Measurements from ENCODE around the gene ZNF436. TPM values are rescaled to one million over a fixed set of nuclear protein-coding genes. Genes with fewer than 3 reads are reported as not detected.

The ZNF436 gene
- total RNA-seq, 1 experiment from 2014 or later = 0.52 TPM

- Histone ChIP-seq H3K9ac (ENCODE audit: extremely low read depth, insufficient read length, low read length) (no peak overlapping the region), H2BK120ac (ENCODE audit: low read depth, low read length, poor library complexity, severe bottlenecking) (no peak overlapping the region), H3K27me3 (ENCODE audit: insufficient read depth, low read length) (peaks cover 45% of the 10 kb centered on the region), H2AK5ac (ENCODE audit: insufficient read length, low read length) (no peak overlapping the region), H3K4me2 (ENCODE audit: insufficient read depth, insufficient read length, low read length) (no peak overlapping the region), H3K18ac (ENCODE audit: insufficient read length, low read depth, low read length) (no peak overlapping the region), H2BK5ac (ENCODE audit: insufficient read length, low read length) (no peak overlapping the region), H2BK12ac (ENCODE audit: insufficient read length, low read depth, low read length) (no peak overlapping the region), H4K8ac (replicated peaks; ENCODE audit: insufficient read length, low read depth, low read length) (no peak overlapping the region), H4K20me1 (ENCODE audit: control insufficient read depth, insufficient read depth, insufficient read length) (peaks cover 3% of the 10 kb centered on the region), H2BK20ac (ENCODE audit: low read depth, low read length, poor library complexity, severe bottlenecking) (no peak overlapping the region), H2AFZ (ENCODE audit: low read length) (no peak overlapping the region), H4K91ac (ENCODE audit: insufficient read length, low read depth, low read length) (no peak overlapping the region), H3K4me1 (ENCODE audit: insufficient read depth, low read length) (no peaks in the 10 kb centered on the region), H3K79me1 (ENCODE audit: insufficient read depth, low read depth, low read length, poor library complexity, severe bottlenecking) (no peaks in the 10 kb centered on the region), H3K56ac (ENCODE audit: insufficient read length, low read depth, low read length) (no peak overlapping the region), H2BK15ac (ENCODE audit: low read depth, low read length) (no peak overlapping the region), H3K79me2 (ENCODE audit: insufficient read depth, low read length) (no peaks in the 10 kb centered on the region), H3T11ph (ENCODE audit: low read length) (no peak overlapping the region), H3K14ac (ENCODE audit: insufficient read depth, low read length) (no peak overlapping the region), H3K9me3 (ENCODE audit: control insufficient read depth, low read depth, low read length) (peaks cover 21% of the 10 kb centered on the region), H4K5ac (ENCODE audit: insufficient read length, low read depth, low read length) (no peak overlapping the region), H3K4ac (ENCODE audit: low read depth, low read length) (no peak overlapping the region), H3K27ac (ENCODE audit: insufficient read length, low read depth, low read length) (no peak overlapping the region), H3K23ac (ENCODE audit: insufficient read length, low read depth, low read length) (no peak overlapping the region), H3K23me2 (ENCODE audit: insufficient read length, low read depth, low read length, poor library complexity, severe bottlenecking) (peaks cover 5% of the 10 kb centered on the region)
- WGBS (ENCODE audit: extremely low coverage, insufficient read length, low lambda C conversion rate) = no CpG with 5 or more reads among the region's 5 CpGs
- Mint-ChIP-seq H3K27me3 (ENCODE audit: low read depth) (peaks cover 67% of the 10 kb centered on the region), H3K36me3 (ENCODE audit: insufficient read depth in 1 of 3, low read depth in 3 of 3) (peaks cover 16 to 20% (median 19%) of the 10 kb centered on the region in 3 experiments), H3K27ac (no peak overlapping the region), H3K4me3 (no peak overlapping the region), H3K4me1 (peaks cover 21 to 26% of the 10 kb centered on the region in 2 experiments), H3K9me3 (peaks cover 39 to 51% of the 10 kb centered on the region in 2 experiments)
- DNase-seq = no peak
- TF ChIP-seq CTCF (conservative IDR thresholded peaks at IDR 0.05) = no peak
Observed at GRCh38 chr1:23366598-23366997, 3.0 kb downstream of the ZNF436 start.

All from H9 (cell line).